K562 (cell line): Measurements from ENCODE around the gene HS6ST1. TPM values are rescaled to one million over a fixed set of nuclear protein-coding genes. Genes with fewer than 3 reads are reported as not detected.

Experiments
- HCFC1 ChIP-seq: IDR thresholded peaks from 2 replicates; pipeline ENCODE4 v1.6.1; 2012; ENCODE audit warnings: low read depth, low read length, improper control_type of control experiment
- MYNN ChIP-seq, 2 experiments: sonication (generic); formaldehyde crosslinking in 1 of 2; IDR thresholded peaks; 2 replicates each; pipeline versions ENCODE4 v1.5.0 to v1.6.1; 2016 to 2020; ENCODE audit warnings: antibody characterized with exemption in 1 of 2, missing genetic modification reagents in 1 of 2
- POLR2AphosphoS5 ChIP-seq: IDR thresholded peaks from 2 replicates; pipeline ENCODE4 v1.6.1; 2011; ENCODE audit warnings: mild to moderate bottlenecking, low read depth, low read length, moderate library complexity; ENCODE audit not compliant: control insufficient read depth, insufficient read depth
- U2AF1 ChIP-seq: fragments of 200-400 bp; formaldehyde crosslinking; optimal IDR thresholded peaks from 2 replicates; pipeline ENCODE3; 2017; ENCODE audit warnings: mild to moderate bottlenecking, low read depth, low read length, moderate library complexity
- ZNF263 ChIP-seq: sonication (generic); formaldehyde crosslinking; IDR thresholded peaks from 2 replicates; pipeline ENCODE4 v1.8.0; 2022; ENCODE audit warnings: mild to moderate bottlenecking, missing genetic modification reagents, borderline replicate concordance
- polyA plus RNA-seq, 8 experiments: library from polyadenylated mRNA; depleted of rRNA in 4 of 8; stranded (reverse) in 5 of 8; unstranded in 3 of 8; fragments of >200 nt; fragmentation: Nextera tagmentation in 2 of 8; fragmentation: Illumina TruSeq in 1 of 8; extraction: Ambion mirVana in 2 of 8; extraction: Trizol in 1 of 8; gene quantifications; 2 replicates each; pipeline versions ENCODE4 v1.2.1 to v1.2.3, GENCODE V29; 2011 to 2014; ENCODE audit warnings: inconsistent platforms in 1 of 8, missing spikeins in 1 of 8
- total RNA-seq, 7 experiments: library from RNA; depleted of rRNA in 6 of 7; stranded (reverse); fragments of >200 nt in 6 of 7; fragmentation: Illumina TruSeq in 2 of 7; extraction: Trizol in 2 of 7; gene quantifications; 2 replicates each; pipeline versions ENCODE4 v1.2.1 to v1.2.3, GENCODE V29; 2011 to 2021; ENCODE audit warnings: low replicate concordance in 1 of 7
- TF ChIP-seq, protein P1 (sequence below), 2 experiments: fragments of 250-450 bp in 1 of 2; fragments of 450-650 bp in 1 of 2; sonication (Bioruptor Pico) in 1 of 2; IDR thresholded peaks; 2 replicates each; pipeline versions ENCODE4 v1.6.1 to v1.8.0; 2016 to 2021; ENCODE audit warnings: mild to moderate bottlenecking in 2 of 2, moderate library complexity in 2 of 2, missing compliant biosample characterization in 1 of 2, missing genetic modification characterization in 1 of 2
- TF ChIP-seq, protein P2 (sequence below): fragments of 450-650 bp; IDR thresholded peaks from 2 replicates; pipeline ENCODE4 v1.6.1; 2016; ENCODE audit warnings: mild to moderate bottlenecking, moderate library complexity
- TF ChIP-seq, protein P3 (sequence below): fragments of 250-450 bp; sonication (Bioruptor Pico); IDR thresholded peaks from 2 replicates; pipeline ENCODE4 v1.5.0; 2021
- TF ChIP-seq, protein P4 (sequence below), 2 experiments: fragments of 450-650 bp; conservative IDR thresholded peaks; 2 replicates each; pipeline ENCODE4 v1.6.1; 2017; ENCODE audit warnings: mild to moderate bottlenecking in 2 of 2, moderate library complexity in 2 of 2

The HS6ST1 gene
- total and polyA plus RNA-seq, 9 of the 15 experiments (the other 6 are each of a cell fraction or from before 2014, with no cell fraction given): 0.06 to 7.4 (median 3.8) TPM

DNA sequence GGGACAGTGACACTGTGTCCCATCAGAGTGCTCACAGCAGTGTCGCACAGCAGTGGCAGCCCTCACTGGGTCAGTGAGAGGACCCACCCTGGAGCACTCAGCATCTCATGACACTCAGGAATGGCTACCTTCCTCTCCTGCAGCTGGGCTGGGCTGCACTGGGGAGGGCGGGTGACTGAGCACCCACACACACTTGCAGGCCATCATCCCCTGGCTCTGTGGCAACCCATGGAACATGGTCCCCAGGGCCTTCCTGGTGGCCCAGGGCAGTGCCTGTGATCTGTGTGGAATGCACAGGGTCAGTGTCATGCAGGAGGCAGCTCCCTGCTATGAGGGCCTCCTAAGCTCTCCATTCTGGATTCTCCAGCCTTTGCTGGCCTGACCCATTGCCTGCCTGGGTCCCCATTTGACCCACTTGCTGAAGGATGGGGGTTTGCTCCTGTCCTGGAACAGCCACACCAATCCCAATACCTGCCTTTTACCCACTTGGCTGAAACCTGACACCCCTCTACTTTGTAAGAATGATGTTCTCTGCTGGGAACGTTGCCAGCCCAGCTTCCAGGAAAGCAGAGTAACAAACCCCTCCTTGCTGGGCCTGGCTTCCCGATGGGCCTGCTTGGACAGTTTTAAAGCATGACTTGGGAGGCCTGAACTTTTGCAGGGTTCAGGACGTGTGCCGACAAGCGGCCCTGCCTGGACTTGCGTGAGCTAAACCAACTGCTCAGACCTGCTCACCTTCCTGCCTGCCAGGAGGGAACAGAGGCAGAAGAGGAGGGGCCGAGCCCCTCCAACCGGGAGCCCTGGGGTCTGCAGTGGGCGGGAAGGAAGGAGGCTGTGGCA lies 13.7 kb downstream of the HS6ST1 start (continued):
- TF ChIP-seq, protein P1, sequence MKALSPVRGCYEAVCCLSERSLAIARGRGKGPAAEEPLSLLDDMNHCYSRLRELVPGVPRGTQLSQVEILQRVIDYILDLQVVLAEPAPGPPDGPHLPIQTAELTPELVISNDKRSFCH (CRISPR knock-in tag; IDR thresholded peaks at IDR 0.05): no peak
- TF ChIP-seq, protein P1 (tag; IDR thresholded peaks at IDR 0.05): no peak
- TF ChIP-seq, protein P2, sequence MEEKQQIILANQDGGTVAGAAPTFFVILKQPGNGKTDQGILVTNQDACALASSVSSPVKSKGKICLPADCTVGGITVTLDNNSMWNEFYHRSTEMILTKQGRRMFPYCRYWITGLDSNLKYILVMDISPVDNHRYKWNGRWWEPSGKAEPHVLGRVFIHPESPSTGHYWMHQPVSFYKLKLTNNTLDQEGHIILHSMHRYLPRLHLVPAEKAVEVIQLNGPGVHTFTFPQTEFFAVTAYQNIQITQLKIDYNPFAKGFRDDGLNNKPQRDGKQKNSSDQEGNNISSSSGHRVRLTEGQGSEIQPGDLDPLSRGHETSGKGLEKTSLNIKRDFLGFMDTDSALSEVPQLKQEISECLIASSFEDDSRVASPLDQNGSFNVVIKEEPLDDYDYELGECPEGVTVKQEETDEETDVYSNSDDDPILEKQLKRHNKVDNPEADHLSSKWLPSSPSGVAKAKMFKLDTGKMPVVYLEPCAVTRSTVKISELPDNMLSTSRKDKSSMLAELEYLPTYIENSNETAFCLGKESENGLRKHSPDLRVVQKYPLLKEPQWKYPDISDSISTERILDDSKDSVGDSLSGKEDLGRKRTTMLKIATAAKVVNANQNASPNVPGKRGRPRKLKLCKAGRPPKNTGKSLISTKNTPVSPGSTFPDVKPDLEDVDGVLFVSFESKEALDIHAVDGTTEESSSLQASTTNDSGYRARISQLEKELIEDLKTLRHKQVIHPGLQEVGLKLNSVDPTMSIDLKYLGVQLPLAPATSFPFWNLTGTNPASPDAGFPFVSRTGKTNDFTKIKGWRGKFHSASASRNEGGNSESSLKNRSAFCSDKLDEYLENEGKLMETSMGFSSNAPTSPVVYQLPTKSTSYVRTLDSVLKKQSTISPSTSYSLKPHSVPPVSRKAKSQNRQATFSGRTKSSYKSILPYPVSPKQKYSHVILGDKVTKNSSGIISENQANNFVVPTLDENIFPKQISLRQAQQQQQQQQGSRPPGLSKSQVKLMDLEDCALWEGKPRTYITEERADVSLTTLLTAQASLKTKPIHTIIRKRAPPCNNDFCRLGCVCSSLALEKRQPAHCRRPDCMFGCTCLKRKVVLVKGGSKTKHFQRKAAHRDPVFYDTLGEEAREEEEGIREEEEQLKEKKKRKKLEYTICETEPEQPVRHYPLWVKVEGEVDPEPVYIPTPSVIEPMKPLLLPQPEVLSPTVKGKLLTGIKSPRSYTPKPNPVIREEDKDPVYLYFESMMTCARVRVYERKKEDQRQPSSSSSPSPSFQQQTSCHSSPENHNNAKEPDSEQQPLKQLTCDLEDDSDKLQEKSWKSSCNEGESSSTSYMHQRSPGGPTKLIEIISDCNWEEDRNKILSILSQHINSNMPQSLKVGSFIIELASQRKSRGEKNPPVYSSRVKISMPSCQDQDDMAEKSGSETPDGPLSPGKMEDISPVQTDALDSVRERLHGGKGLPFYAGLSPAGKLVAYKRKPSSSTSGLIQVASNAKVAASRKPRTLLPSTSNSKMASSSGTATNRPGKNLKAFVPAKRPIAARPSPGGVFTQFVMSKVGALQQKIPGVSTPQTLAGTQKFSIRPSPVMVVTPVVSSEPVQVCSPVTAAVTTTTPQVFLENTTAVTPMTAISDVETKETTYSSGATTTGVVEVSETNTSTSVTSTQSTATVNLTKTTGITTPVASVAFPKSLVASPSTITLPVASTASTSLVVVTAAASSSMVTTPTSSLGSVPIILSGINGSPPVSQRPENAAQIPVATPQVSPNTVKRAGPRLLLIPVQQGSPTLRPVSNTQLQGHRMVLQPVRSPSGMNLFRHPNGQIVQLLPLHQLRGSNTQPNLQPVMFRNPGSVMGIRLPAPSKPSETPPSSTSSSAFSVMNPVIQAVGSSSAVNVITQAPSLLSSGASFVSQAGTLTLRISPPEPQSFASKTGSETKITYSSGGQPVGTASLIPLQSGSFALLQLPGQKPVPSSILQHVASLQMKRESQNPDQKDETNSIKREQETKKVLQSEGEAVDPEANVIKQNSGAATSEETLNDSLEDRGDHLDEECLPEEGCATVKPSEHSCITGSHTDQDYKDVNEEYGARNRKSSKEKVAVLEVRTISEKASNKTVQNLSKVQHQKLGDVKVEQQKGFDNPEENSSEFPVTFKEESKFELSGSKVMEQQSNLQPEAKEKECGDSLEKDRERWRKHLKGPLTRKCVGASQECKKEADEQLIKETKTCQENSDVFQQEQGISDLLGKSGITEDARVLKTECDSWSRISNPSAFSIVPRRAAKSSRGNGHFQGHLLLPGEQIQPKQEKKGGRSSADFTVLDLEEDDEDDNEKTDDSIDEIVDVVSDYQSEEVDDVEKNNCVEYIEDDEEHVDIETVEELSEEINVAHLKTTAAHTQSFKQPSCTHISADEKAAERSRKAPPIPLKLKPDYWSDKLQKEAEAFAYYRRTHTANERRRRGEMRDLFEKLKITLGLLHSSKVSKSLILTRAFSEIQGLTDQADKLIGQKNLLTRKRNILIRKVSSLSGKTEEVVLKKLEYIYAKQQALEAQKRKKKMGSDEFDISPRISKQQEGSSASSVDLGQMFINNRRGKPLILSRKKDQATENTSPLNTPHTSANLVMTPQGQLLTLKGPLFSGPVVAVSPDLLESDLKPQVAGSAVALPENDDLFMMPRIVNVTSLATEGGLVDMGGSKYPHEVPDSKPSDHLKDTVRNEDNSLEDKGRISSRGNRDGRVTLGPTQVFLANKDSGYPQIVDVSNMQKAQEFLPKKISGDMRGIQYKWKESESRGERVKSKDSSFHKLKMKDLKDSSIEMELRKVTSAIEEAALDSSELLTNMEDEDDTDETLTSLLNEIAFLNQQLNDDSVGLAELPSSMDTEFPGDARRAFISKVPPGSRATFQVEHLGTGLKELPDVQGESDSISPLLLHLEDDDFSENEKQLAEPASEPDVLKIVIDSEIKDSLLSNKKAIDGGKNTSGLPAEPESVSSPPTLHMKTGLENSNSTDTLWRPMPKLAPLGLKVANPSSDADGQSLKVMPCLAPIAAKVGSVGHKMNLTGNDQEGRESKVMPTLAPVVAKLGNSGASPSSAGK: no peak
- TF ChIP-seq POLR2AphosphoS5: no peak
- TF ChIP-seq, protein P3, sequence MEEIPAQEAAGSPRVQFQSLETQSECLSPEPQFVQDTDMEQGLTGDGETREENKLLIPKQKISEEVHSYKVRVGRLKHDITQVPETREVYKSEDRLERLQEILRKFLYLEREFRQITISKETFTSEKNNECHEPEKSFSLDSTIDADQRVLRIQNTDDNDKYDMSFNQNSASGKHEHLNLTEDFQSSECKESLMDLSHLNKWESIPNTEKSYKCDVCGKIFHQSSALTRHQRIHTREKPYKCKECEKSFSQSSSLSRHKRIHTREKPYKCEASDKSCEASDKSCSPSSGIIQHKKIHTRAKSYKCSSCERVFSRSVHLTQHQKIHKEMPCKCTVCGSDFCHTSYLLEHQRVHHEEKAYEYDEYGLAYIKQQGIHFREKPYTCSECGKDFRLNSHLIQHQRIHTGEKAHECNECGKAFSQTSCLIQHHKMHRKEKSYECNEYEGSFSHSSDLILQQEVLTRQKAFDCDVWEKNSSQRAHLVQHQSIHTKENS (CRISPR knock-in tag): no peak
- TF ChIP-seq U2AF1: no peak
- TF ChIP-seq HCFC1: no peak
- no peak for TF ChIP-seq MYNN (IDR thresholded peaks at IDR 0.05)
- no peak for TF ChIP-seq MYNN (CRISPR knock-in tag; IDR thresholded peaks at IDR 0.05)
- TF ChIP-seq ZNF263 (CRISPR knock-in tag): peak; percentile 55
- TF ChIP-seq, protein P4, sequence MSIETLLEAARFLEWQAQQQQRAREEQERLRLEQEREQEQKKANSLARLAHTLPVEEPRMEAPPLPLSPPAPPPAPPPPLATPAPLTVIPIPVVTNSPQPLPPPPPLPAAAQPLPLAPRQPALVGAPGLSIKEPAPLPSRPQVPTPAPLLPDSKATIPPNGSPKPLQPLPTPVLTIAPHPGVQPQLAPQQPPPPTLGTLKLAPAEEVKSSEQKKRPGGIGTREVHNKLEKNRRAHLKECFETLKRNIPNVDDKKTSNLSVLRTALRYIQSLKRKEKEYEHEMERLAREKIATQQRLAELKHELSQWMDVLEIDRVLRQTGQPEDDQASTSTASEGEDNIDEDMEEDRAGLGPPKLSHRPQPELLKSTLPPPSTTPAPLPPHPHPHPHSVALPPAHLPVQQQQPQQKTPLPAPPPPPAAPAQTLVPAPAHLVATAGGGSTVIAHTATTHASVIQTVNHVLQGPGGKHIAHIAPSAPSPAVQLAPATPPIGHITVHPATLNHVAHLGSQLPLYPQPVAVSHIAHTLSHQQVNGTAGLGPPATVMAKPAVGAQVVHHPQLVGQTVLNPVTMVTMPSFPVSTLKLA (conservative IDR thresholded peaks at IDR 0.05): no peak
